GM19025 (cell line): ENCODE data around the gene LSM11.

ENCODE experiments used
- ATAC-seq: cut with Tn5 transposase; IDR thresholded peaks from one replicate; pipeline ENCODE4 v1.9.1; 2021; ENCODE audit warnings: mild to moderate bottlenecking, low read depth, moderate library complexity; ENCODE audit not compliant: unreplicated experiment

The LSM11 gene

DNA sequence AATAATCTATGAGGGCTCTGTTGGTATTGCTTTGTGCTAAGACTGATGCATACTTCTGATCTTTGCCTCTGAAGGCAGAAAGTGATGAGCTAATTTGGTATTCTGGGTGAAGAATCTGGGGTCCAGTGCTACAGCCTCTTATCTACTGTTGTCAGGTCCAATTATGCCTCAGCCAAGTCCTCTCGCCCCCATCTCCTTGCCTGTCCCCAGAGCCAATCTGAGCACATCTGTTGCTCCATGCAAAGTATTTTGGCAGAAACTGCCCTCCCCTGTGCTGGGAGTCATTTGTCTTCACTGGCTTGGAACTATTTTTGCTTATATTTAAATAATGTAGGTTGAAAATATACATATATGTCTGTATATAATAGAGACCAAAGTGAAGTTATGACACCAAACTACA, 23.4 kb downstream of the LSM11 start:
- no peak for ATAC-seq

DNA sequence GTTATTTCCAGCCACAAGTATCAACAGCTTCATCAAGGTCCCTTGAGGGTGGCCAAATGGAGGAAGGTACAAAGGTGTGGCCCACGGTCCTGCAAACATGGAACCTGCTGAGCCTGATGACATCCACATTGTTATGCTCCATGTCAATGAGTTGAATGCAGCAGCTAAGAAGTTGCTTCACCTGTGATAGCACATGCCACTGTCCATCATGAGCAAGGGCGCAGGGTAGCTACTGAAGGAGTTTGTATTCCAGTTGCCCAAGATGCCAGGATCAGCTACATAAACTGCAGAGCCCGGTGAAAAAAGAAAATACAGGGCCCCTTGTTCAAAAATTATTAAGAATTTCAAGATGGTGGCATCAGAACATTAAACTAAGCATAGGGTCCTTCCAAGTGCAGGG, 24.2 kb downstream of the LSM11 start:
- no peak for ATAC-seq

- no peak for ATAC-seq
Measured at GRCh38 chr5:157770665-157771064, 27.2 kb downstream of the LSM11 start.

DNA sequence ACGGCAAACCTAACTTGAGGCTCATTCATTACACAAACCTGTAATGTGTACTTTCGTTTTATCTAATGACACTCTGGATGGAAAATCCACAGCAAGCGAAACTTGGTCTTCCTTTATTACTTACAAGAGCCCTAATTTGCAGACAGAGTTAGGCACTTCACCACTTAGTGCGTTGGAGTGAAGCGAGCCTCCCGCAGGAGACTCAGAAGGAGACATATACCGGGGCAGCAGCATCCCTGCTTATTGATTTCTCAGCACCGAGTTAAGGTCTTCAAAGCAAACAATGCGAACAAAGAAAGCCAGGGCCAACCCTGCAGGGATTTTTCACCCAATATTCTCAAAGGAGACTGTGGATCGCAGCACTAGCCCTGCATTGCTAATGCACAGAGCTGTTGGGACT, 28.6 kb downstream of the LSM11 start:
- no peak for ATAC-seq

GRCh38 chr5:157778121-157778805, 34.8 kb downstream of the LSM11 start:
- ATAC-seq, result no peak

DNA sequence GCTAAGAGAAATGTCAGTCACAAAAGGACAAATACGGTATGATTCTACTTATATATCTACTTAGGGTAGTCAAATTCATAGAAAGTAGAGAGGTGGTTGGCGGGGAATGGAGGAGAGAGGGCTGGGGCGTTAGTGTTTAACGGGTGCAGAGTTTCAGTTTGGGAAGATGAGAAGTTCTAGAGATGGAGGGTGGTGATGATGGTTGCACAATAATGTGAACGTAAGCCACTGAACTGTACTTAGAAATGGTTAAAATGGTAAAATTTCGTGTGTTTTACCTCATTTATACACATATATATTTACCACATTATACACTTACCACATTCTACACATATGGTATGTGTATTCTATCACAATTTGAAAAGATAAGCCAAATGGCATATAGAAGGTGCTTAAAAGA, 35.7 kb downstream of the LSM11 start:
- no peak for ATAC-seq

- no peak for ATAC-seq
Measured at GRCh38 chr5:157785801-157786200, 42.3 kb downstream of the LSM11 start.

DNA sequence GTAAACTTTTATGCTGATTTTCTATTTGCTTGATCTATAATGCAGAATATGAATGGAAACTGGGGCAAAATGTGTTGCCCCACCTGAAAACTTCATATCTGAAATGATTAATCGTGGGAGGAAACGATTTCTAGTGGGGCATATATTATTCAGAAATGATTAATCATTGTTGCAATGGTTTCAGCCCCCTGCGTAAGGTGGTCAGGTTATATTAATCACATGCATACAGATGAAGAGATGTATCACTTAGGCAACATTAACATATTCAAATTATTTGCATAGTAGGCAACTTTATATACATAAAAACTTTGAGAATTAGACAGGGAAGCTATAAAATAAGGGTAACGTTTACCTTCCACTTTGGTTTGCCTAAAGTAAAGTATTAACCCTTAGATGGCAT, 49.8 kb downstream of the LSM11 start:
- ATAC-seq, result no peak

DNA sequence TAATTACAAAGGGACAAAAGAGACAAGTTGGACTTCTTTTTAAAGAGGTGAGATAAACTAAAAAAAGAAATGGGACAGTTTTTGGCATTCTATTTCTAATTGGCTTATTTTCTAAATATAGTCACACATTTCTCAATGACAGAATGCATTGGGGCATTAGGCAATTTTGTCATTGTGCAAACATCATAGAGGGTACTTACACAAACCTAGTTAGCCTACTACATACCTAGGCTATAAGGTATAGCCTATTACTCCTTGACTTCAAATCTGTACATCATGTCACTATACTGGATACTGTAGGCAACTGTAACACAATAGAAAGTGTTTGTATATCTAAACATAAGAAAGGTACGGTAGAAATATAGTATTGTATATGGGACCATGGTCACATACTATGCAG, 56.1 kb downstream of the LSM11 start:
- ATAC-seq, result no peak

- ATAC-seq, result no peak
Measured at GRCh38 chr5:157800137-157800536, 56.6 kb downstream of the LSM11 start.

- ATAC-seq, result no peak
Measured at GRCh38 chr5:157802736-157803135, 59.2 kb downstream of the LSM11 start.

DNA sequence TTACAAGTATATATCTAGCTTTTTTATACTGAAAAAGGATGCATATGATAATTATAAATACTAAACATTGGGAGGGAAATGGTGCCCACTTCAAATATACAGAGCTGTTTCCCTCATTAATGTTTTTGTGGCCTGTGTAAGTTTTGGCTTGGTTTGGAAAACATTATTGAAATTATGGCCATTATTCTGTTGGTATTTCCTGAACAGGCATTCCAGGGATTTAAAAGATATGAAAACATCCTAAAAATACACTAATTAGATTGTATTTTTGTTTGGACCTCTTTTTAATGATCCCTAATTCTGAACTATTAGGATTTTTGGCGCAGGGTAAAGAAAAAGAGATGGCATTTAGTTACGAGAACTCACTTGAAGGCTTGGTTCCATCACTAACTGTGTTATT, 64.5 kb downstream of the LSM11 start:
- no peak for ATAC-seq
